NCI-H2196 treated with DMSO at 0.1 percent for 48 hours (cell line): Measurements from ENCODE around the gene HUWE1.
"Not testable (repeated sequence)": the region's sequence is repeated elsewhere in the genome, so short reads cannot be mapped to it uniquely, and the experiment has no call there.

ENCODE experiments used
- DNase-seq: peaks from one replicate; lab custom pipeline; 2025; ENCODE audit not compliant: unreplicated experiment; lab: John Stamatoyannopoulos, UW

HUWE1 gene

GRCh38 chrX:53686151-53686885, at the start of gene HUWE1:
Gene HUWE1 (minus strand): TSS chrX:53686719. CDS start chrX:53654107, 32,612 bp downstream.
- DNase-seq: peak; percentile 27

DNA sequence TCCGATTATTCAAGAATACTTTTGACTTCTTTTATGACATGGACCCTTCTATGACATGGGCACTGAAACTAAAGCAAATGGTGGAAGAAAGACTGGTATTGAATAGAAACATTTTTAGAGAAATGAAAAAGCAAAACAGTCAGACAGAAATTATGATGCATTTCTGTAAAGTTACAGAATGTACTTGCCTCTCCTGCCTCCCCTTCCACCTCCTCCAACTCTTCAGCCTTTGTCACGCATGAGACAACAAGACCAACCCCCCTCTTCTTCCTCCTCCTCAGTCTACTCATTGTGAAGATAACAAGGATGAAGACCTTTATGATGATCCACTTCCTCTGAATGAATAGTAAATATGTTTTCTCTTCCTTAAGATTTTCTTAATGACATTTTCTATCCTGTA, 46.3 kb upstream of the HUWE1 start:
- no peak for DNase-seq

DNA sequence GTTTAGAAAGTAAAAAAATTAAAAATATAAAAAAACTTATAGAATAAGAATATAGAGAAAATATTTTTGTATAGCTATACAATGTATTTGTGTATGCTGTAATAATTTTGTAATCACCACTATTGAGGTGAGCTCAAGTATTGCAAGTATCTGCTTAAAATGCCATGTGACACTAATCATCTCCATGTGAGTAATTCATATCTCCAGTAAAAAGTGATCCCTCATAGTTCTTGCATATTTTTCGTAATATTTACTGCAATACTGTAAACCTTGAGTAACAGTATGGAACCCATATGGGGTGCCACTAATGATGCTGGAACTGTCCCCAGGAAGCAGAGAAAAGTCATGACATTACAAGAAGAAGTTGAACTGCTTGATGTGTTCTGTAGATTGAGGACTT, 43.2 kb upstream of the HUWE1 start:
- DNase-seq: no peak

- DNase-seq: no peak
These were observed 42.0 kb upstream of the HUWE1 start for GRCh38 chrX:53728506-53728905.

GRCh38 chrX:53724872-53725271, 38.4 kb upstream of the HUWE1 start:
- no peak for DNase-seq

- DNase-seq: no peak
These were observed 36.9 kb upstream of the HUWE1 start for GRCh38 chrX:53723381-53723780.

- DNase-seq: not testable (repeated sequence)
These were observed 35.1 kb upstream of the HUWE1 start for GRCh38 chrX:53721610-53722009.

DNA sequence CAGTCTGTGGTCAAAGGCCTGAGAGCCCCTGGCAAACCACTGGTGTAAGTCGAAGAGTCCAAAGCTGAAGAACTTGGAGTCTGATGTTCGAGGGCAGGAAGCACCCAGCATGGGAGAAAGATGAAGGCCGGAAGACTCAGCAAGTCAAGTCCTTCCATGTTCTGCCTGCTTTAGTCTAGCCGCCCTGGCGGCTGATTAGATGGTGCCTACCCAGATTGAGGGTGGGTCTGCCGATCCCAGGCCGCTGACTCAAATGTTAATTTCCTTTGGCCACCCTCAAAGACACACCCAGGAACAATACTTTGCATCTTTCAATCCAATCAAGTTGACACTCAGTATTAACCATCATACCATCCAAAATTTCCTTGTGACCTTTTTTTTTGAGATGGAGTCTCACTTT, 33.1 kb upstream of the HUWE1 start:
- DNase-seq: not testable (repeated sequence)

DNA sequence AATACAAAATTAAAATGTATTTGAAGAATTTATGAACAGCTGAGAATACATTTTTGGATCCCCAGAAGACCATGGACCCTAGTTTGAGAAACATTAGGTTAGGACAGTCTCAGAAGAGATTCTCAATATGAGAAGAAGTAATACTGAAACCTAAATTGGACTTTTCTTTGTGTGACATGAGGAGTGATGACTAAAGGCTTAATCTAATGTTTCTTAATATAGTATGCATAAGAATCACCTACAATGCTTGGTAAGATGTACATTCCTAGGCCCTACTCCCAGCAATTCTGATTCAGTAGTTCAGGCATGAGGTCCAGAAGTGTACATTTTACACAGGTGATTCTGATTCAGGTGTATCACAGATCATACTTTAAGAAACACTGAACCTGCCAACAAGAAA, 31.6 kb upstream of the HUWE1 start:
- no peak for DNase-seq

DNA sequence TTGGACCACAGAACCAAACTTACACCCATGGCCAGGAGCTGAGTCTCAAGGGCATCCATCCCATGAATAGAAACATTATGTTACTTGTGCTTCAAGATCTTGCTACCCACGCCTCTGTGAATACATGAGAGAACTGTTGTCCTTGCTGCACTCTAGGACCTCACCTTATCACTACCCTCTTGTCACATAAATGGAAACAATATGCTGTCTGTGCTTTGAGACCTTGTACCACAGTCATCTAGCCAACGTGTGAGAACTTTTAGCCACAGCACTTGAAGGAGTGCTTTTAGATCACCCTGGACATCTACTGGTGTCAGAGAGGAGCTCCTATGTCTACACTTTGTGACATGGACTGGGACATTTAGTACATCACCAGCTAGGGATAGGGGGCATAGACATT, 30.7 kb upstream of the HUWE1 start:
- DNase-seq: no peak

GRCh38 chrX:53716328-53717088, 30.0 kb upstream of the HUWE1 start:
- no peak for DNase-seq

DNA sequence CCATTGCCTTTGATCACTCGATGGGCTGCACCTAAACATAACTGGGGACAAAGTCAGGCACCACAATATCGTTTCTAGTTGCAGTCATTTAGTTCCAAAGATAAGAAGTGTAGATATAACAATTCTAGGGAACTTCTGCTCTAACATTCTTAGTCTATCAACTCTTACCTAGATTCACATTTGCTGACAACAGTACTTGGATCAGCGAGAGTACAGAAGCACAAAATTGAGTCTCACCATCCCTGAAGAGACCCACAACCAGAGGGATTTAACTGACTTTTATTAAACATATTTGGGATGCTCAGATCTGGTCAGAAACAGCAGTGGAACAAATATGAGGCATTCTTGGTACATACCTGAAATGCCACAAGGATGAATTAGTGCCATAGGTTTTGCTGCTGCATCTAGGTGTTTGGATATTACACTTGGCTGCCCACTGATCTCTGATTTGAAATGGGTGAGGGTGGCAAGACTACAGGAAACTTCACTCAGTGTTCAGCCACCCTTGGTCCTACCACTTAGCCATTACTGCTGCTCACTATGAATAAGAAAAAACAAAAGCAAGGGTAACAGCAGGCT, 28.9 kb upstream of the HUWE1 start:
- DNase-seq: no peak

GRCh38 chrX:53714580-53715345, 28.2 kb upstream of the HUWE1 start:
- DNase-seq: no peak

DNA sequence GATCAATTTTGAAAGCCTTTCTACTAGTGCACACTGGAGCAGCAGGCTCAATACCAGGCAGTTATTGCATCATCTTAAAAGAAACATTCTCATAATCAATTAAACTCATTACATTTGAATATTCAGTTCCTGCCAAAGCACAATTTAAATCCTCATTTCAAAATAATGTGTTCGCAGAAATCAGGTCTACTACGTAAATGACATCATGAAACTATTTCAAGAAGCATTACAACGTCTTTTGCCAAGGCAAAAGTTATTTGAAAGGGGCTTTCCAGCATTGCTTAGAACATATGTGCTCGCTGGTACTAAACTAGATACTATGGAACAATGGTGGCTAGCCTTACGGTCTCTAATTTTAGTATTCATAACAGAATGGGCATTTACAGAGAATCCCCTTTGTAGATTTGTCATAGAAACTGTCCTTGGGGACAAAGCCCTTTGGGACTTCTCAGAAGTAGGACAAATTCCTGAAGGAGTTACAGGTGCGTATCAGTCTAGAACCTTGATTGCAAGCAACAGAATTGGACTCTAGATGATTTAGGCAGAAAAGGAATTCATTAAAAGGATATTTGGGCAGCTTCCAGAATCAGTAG, 27.6 kb upstream of the HUWE1 start:
- no peak for DNase-seq

DNA sequence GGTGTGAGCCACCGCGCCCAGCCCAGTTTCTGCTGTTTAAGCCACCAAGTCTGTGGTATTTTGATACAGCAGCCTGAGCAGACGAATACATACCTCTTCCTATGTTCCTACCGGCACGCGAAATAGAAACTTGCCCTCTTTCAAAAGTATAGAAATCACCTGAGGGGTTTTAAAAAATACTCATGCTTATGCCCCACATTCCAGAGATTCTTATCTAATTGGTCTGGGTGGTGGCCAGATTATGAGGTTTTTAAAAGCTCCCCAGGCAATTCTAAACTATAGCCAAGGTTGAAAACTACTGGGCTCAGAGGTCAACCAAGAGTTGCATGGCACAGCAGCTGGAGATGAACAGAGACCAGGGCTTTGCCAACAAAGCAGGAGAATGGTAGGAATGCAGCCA, 24.9 kb upstream of the HUWE1 start:
- no peak for DNase-seq

- DNase-seq: no peak
These were observed 18.3 kb upstream of the HUWE1 start for GRCh38 chrX:53704854-53705253.

- no peak for DNase-seq
These were observed 17.8 kb upstream of the HUWE1 start for GRCh38 chrX:53704294-53704693.

- no peak for DNase-seq
These were observed 9.5 kb upstream of the HUWE1 start for GRCh38 chrX:53695946-53696549.

DNA sequence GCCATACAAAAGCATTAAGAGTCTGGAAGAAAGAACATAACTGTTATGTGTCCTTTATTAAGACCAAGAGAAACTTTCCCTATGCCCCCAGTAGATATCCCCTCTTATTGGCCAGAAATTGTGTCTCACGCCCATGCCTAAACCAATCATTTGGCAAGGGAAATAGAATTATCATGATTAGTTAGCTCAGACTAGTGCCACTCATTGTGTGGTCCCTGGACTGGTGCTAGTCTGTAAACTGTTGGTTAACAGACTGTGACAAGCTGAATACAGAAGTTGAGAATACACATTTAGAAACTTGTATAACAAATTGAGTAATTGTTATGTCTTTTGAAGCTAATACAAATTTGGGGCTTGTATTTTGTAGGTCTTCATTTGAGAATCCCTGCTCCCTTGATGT, 8.1 kb upstream of the HUWE1 start:
- no peak for DNase-seq

GRCh38 chrX:53688300-53688699, 1.8 kb upstream of the HUWE1 start:
- DNase-seq: no peak

- no peak for DNase-seq
These were observed 808 bp downstream of the HUWE1 start for GRCh38 chrX:53685711-53686110.
